B cell (primary cell): ENCODE measurements around the gene C19orf73. TPM values are rescaled to one million over a fixed set of nuclear protein-coding genes. Genes with fewer than 3 reads are reported as not detected.

Source experiments
- ATAC-seq: fragments of 200-7000 bp; cut with Tn5 transposase; one replicate; pipeline ENCODE4 v1.10.0; 2021; ENCODE audit warnings: low read depth, mild to moderate bottlenecking, moderate number of reproducible peaks, moderate library complexity
- CTCF ChIA-PET: fragments of 350-600 bp; sonication (Branson Sonifier 250); formaldehyde crosslinking; loops from one replicate; lab custom pipeline; 2021; ENCODE audit warnings: antibody characterized with exemption, inconsistent platforms; lab: Charles Lee
- POLR2A ChIA-PET: fragments of 350-600 bp; sonication (Branson Sonifier 250); formaldehyde crosslinking; loops from one replicate; lab custom pipeline; 2021; ENCODE audit warnings: antibody characterized with exemption; lab: Charles Lee
- DNase-seq: peaks from one replicate; pipeline ENCODE4 v3.0.0; 2013
- H2AFZ ChIP-seq: 2 replicates; pipeline ENCODE4 v1.6.1; 2012; ENCODE audit warnings: mild to moderate bottlenecking, low read depth, low read length; ENCODE audit not compliant: insufficient read depth, poor library complexity, severe bottlenecking
- H3K27ac ChIP-seq, 2 donors: 1 replicate in 1 of 2; 2 replicates in 1 of 2; pipeline ENCODE4 v1.5.1; 2012 to 2013; ENCODE audit warnings: low read length in 2 of 2, mild to moderate bottlenecking in 2 of 2, moderate library complexity in 1 of 2
- H3K27me3 ChIP-seq, 4 experiments: fragments of 200-600 bp in 1 of 4; sonication (generic) in 1 of 4; replicated peaks in 1 of 4; 1 replicate in 2 of 4; 2 replicates in 2 of 4; pipeline versions ENCODE4 v1.6.1 to v1.7.0; 2013 to 2016; ENCODE audit warnings: low read length in 3 of 4, mild to moderate bottlenecking in 2 of 4, mixed read lengths in 1 of 4, moderate library complexity in 1 of 4; ENCODE audit not compliant: insufficient read depth in 4 of 4, control insufficient read depth in 3 of 4; ENCODE audit errors: control extremely low read depth in 1 of 4
- H3K36me3 ChIP-seq, 2 experiments: replicated peaks in 1 of 2; 1 replicate in 1 of 2; 2 replicates in 1 of 2; pipeline versions ENCODE4 v1.6.1 to v1.7.1; 2013; ENCODE audit warnings: low read length in 1 of 2; ENCODE audit not compliant: insufficient read depth in 2 of 2, control insufficient read depth in 1 of 2; ENCODE audit errors: control extremely low read depth in 1 of 2, extremely low read depth in 1 of 2
- H3K4me1 ChIP-seq, 2 donors: fragments of 200-600 bp in 1 of 2; sonication (generic) in 1 of 2; 1 replicate in 1 of 2; 2 replicates in 1 of 2; pipeline versions ENCODE4 v1.5.1 to v1.6.1; 2013 to 2017; ENCODE audit warnings: low read length in 2 of 2; ENCODE audit not compliant: control insufficient read depth in 2 of 2, insufficient read depth in 2 of 2
- H3K4me2 ChIP-seq: replicated peaks from 2 replicates; pipeline ENCODE3; 2012; ENCODE audit warnings: mild to moderate bottlenecking, low read depth, low read length; ENCODE audit not compliant: poor library complexity, severe bottlenecking
- H3K4me3 ChIP-seq, 5 experiments: fragments of 200-600 bp in 1 of 5; sonication (generic) in 1 of 5; 1 replicate in 3 of 5; 2 replicates in 2 of 5; pipeline versions ENCODE4 v1.5.1 to v1.7.0; 2011 to 2016; ENCODE audit warnings: low read length in 4 of 5, mild to moderate bottlenecking in 4 of 5, low read depth in 2 of 5, control low read depth in 1 of 5, moderate library complexity in 1 of 5; ENCODE audit not compliant: insufficient read depth in 1 of 5; ENCODE audit errors: control extremely low read depth in 1 of 5, extremely low read depth in 1 of 5
- H3K79me2 ChIP-seq: fragments of 200-600 bp; sonication (generic); one replicate; pipeline ENCODE4 v1.6.0; 2016; ENCODE audit warnings: low read length; ENCODE audit not compliant: control insufficient read depth, insufficient read depth
- H3K9ac ChIP-seq: fragments of 200-600 bp; sonication (generic); 2 replicates; pipeline ENCODE4 v1.6.1; 2017; ENCODE audit warnings: mild to moderate bottlenecking, low read length, moderate library complexity
- H3K9me3 ChIP-seq, 3 donors: one replicate each; pipeline versions ENCODE4 v1.6.1 to v1.7.1; 2013; ENCODE audit warnings: low read length in 2 of 3; ENCODE audit not compliant: control insufficient read depth in 2 of 3, insufficient read depth in 1 of 3; ENCODE audit errors: control extremely low read depth in 1 of 3
- H4K20me1 ChIP-seq: 2 replicates; pipeline ENCODE4 v1.6.0; 2012; ENCODE audit warnings: mild to moderate bottlenecking, low read length; ENCODE audit not compliant: insufficient read depth, control insufficient read depth, poor library complexity, severe bottlenecking
- H3K27ac Mint-ChIP-seq: one replicate; pipeline ENCODE4 v1.8.0; 2021; ENCODE audit warnings: mixed read lengths
- H3K27me3 Mint-ChIP-seq: one replicate; pipeline ENCODE4 v1.8.0; 2021; ENCODE audit warnings: mixed read lengths
- H3K4me1 Mint-ChIP-seq: one replicate; pipeline ENCODE4 v1.8.0; 2021; ENCODE audit warnings: mixed read lengths
- H3K4me3 Mint-ChIP-seq: one replicate; pipeline ENCODE4 v1.8.0; 2021; ENCODE audit warnings: mixed read lengths
- H3K9me3 Mint-ChIP-seq: one replicate; pipeline ENCODE4 v1.8.0; 2022; ENCODE audit warnings: mixed read lengths; ENCODE audit not compliant: insufficient read depth
- EZH2 ChIP-seq: IDR thresholded peaks from 2 replicates; pipeline ENCODE4 v1.6.1; 2012; ENCODE audit warnings: borderline replicate concordance, low read depth, mild to moderate bottlenecking, moderate library complexity, low read length; ENCODE audit not compliant: insufficient read depth, poor library complexity, severe bottlenecking
- WGBS: methylation state at CpG from one replicate; pipeline ENCODE4 v1.1.5; 2013; ENCODE audit warnings: missing lambda C conversion rate; ENCODE audit not compliant: insufficient coverage; 5-methylcytosine and 5-hydroxymethylcytosine counted together
- intact Hi-C: fragments of 100-400 bp; cut with micrococcal nuclease; formaldehyde crosslinking; loops from one replicate; pipeline ENCODE4 v1.10.0; 2022
- polyA plus RNA-seq: library from polyadenylated mRNA; depleted of rRNA; stranded (reverse); fragments of >200 nt; gene quantifications from 2 replicates; pipeline ENCODE4 v1.2.3, GENCODE V29; 2012
- total RNA-seq, 2 donors: library from RNA; stranded (reverse); fragments of 120-200 nt in 1 of 2; gene quantifications; 1 replicate in 1 of 2; 2 replicates in 1 of 2; pipeline versions ENCODE4 v1.2.3 to v1.2.4, GENCODE V29; 2013 to 2022
- TF ChIP-seq, protein P1 (sequence below): fragments of 200-600 bp; IDR thresholded peaks from one replicate; pipeline ENCODE4 v1.8.0; 2022; ENCODE audit warnings: antibody characterized with exemption, mild to moderate bottlenecking

The C19orf73 gene
- total and polyA plus RNA-seq, 2 donors (not counting 1 experiment from before 2014, with no cell fraction given), result 3.9 to 8.2 TPM

DNA sequence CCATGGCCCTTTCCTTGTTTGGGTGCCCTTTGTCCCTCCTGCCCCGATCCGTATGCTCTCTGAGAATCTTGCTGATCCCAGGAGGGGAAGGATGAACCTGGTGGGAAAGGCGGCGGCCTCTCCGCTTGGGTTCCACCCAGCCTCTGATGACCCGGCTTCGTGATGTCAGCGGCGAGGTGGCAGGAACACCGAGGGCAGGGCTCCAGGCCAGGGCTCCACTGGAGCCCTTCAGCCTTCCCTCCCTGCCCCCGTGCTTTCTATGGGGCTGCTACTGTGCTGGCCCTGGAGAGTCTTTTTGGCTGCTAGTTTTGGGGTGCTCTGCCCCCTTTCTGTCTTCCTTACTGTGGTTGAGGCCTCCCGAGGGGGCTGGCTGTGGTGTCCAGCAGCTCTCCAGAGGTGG, 16.6 kb downstream of the C19orf73 start:
- no peaks in the 10 kb centered on the region for H3K27me3 Mint-ChIP-seq
- H3K79me2 ChIP-seq, result peaks cover 35% of the 10 kb centered on the region
- no peak for DNase-seq

DNA sequence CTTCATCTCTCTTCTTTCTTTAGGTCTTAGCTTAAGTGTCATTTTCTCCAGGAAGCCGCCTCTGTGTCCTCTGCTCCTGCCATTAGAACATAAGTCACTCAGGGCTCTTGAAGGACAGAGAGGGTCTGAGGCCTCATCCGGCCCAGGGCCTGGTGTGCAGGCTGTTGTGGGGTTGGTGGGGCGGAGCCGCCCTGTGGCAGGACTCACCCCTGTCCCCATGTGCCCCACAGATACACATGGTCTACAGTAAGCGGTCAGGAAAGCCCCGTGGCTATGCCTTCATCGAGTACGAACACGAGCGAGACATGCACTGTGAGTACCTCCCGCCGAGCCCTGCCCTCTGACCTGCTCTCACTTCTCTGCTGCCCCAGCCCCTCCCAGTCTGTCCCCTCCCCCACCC, 17.8 kb downstream of the C19orf73 start:
- peaks cover 1 to 77% of the 10 kb centered on the region in 2 experiments for H3K36me3 ChIP-seq
- ATAC-seq (no peak), DNase-seq (no peak)
- peaks cover 13 to 14% of the 10 kb centered on the region in 2 donors for H3K4me1 ChIP-seq
- H2AFZ ChIP-seq, result no peak overlapping the region
- no peak for TF ChIP-seq EZH2
- TF ChIP-seq, protein P1, sequence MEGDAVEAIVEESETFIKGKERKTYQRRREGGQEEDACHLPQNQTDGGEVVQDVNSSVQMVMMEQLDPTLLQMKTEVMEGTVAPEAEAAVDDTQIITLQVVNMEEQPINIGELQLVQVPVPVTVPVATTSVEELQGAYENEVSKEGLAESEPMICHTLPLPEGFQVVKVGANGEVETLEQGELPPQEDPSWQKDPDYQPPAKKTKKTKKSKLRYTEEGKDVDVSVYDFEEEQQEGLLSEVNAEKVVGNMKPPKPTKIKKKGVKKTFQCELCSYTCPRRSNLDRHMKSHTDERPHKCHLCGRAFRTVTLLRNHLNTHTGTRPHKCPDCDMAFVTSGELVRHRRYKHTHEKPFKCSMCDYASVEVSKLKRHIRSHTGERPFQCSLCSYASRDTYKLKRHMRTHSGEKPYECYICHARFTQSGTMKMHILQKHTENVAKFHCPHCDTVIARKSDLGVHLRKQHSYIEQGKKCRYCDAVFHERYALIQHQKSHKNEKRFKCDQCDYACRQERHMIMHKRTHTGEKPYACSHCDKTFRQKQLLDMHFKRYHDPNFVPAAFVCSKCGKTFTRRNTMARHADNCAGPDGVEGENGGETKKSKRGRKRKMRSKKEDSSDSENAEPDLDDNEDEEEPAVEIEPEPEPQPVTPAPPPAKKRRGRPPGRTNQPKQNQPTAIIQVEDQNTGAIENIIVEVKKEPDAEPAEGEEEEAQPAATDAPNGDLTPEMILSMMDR, result no peak
- H3K27ac ChIP-seq, result no peak overlapping the region
- ChIA-PET POLR2A (no interaction called here), CTCF (interaction anchor here (0.9 to 4.4 kb wide), 3 partner anchors 10 to 191 kb away, joined by 3 to 82 read pairs (median 4); no protein-coding TSS in a partner anchor)
- no peak overlapping the region for H3K4me3 ChIP-seq
- H3K27me3 ChIP-seq, result no peaks in the 10 kb centered on the region
- no peaks in the 10 kb centered on the region for H3K9me3 ChIP-seq
- intact Hi-C loops, result no loop called here
- H3K79me2 ChIP-seq, result peaks cover 35% of the 10 kb centered on the region
- Mint-ChIP-seq H3K9me3 (no peaks in the 10 kb centered on the region), H3K4me3 (no peak overlapping the region), H3K4me1 (peaks cover 8% of the 10 kb centered on the region), H3K27ac (no peak overlapping the region), H3K27me3 (no peaks in the 10 kb centered on the region)
- H3K9ac ChIP-seq, result no peak overlapping the region
- 92% methylated on average over 5 of the region's 12 CpGs for WGBS
- H3K4me2 ChIP-seq, result no peak overlapping the region
- peaks cover 86% of the 10 kb centered on the region for H4K20me1 ChIP-seq

More for the DNA sequence above, 16.6 kb downstream of the C19orf73 start:
- Mint-ChIP-seq H3K9me3 (no peaks in the 10 kb centered on the region), H3K4me1 (peaks cover 8% of the 10 kb centered on the region), H3K27ac (no peak overlapping the region), H3K4me3 (no peak overlapping the region)
- peaks cover 13 to 14% of the 10 kb centered on the region in 2 donors for H3K4me1 ChIP-seq
- H3K27me3 ChIP-seq, result no peaks in the 10 kb centered on the region
- WGBS, result 92% methylated on average over 12 of the region's 12 CpGs
- H2AFZ ChIP-seq, result no peak overlapping the region
- no peak overlapping the region for H3K27ac ChIP-seq
- no peaks in the 10 kb centered on the region for H3K9me3 ChIP-seq
- no peak overlapping the region for H3K4me3 ChIP-seq
- no peak for ATAC-seq
- peaks cover 1 to 83% of the 10 kb centered on the region in 2 experiments for H3K36me3 ChIP-seq
- no peak overlapping the region for H3K4me2 ChIP-seq
- H4K20me1 ChIP-seq, result peaks cover 87% of the 10 kb centered on the region
- ChIA-PET CTCF (interaction anchor here (1.1 kb wide), 1 partner anchor 105 kb away, joined by 4 read pairs; no protein-coding TSS in a partner anchor), POLR2A (no interaction called here)
- no peak for TF ChIP-seq EZH2
- TF ChIP-seq, protein P1, result no peak
- intact Hi-C loops, result no loop called here
- H3K9ac ChIP-seq, result no peak overlapping the region
